Epithelial cell of proximal tubule (primary cell): ENCODE measurements around the gene TENM4. TPM values are rescaled to one million over a fixed set of nuclear protein-coding genes. Genes with fewer than 3 reads are reported as not detected.

Experiments used
- DNase-seq: peaks from one replicate; pipeline ENCODE4 v3.0.0-alpha.2; 2011; ENCODE audit warnings: low read depth
- H3K4me3 ChIP-seq: 2 replicates; pipeline ENCODE4 v1.5.1; 2011; ENCODE audit warnings: low read depth, mild to moderate bottlenecking, low read length
- total RNA-seq: library from RNA; depleted of rRNA; stranded (reverse); fragments of >200 nt; gene quantifications from 2 replicates; pipeline ENCODE4 v1.2.3, GENCODE V29; 2015
- TF ChIP-seq, protein P1 (sequence below): conservative IDR thresholded peaks from 2 replicates; pipeline ENCODE4 v1.5.1; 2012; ENCODE audit warnings: low read depth, mild to moderate bottlenecking, low read length

Gene TENM4
- total RNA-seq, 1 donor from 2014 or later, result 22.2 TPM

DNA sequence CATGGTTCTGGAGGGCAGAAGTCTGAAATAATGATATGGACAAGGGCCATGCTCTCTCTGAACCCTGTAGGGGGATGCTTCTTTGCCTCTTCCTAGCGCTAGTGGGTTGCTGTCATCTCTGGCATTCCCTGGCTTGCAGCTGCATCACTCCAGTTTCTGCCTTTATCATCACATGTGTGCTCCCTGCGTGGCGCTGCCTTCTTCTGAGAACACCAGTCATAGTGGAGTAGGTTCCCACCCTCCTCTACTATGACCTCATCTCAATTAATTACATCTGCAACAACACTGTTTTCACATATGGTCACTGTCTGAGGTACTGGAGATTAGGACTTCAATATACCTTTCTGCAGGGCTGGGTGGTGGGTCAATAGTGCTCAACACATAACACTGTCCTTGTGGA lies 463.8 kb downstream of the TENM4 start:
- TF ChIP-seq, protein P1, sequence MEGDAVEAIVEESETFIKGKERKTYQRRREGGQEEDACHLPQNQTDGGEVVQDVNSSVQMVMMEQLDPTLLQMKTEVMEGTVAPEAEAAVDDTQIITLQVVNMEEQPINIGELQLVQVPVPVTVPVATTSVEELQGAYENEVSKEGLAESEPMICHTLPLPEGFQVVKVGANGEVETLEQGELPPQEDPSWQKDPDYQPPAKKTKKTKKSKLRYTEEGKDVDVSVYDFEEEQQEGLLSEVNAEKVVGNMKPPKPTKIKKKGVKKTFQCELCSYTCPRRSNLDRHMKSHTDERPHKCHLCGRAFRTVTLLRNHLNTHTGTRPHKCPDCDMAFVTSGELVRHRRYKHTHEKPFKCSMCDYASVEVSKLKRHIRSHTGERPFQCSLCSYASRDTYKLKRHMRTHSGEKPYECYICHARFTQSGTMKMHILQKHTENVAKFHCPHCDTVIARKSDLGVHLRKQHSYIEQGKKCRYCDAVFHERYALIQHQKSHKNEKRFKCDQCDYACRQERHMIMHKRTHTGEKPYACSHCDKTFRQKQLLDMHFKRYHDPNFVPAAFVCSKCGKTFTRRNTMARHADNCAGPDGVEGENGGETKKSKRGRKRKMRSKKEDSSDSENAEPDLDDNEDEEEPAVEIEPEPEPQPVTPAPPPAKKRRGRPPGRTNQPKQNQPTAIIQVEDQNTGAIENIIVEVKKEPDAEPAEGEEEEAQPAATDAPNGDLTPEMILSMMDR, result no peak
- DNase-seq, result no peak
- H3K4me3 ChIP-seq, result no peak overlapping the region

DNA sequence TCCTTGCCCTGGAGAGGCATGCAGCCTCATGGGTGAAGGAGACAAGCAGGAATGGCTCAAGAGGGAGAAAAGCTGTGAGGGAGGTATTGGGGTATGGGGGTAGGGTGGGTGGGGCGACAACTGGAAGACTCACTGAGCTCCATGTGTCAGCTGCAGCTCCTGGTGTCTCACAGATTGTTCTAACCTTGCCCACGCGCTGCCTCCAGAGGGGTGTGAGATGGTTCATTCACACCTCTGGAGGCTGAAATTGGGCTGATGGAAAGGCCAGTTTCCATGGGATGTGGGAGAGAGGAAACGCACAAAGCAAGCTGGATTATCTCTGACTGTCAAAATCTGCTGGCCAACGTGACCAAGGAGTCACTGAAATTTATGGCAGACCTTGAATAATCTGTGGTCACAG lies 465.7 kb downstream of the TENM4 start:
- DNase-seq, result no peak
- TF ChIP-seq, protein P1, result no peak
- no peak overlapping the region for H3K4me3 ChIP-seq

DNA sequence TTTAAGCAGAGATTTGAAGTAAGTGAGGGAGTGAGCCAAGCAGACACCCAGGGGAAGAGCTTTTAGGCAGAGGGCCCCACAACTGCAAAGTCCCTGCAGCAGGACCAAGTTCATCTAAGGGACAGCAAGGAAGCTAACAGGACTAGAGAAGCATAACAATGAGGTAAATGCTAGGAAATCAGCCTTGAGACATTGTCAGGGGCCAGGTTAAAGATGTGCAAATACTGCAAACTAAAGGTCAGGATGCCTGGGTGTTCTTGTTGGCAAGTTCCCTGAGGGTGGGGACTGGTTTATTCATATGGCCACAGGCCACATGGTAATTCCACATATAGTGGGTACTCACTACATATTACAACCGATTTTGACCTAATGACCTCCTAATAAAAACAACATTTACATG lies 467.0 kb downstream of the TENM4 start:
- no peak overlapping the region for H3K4me3 ChIP-seq
- no peak for DNase-seq
- TF ChIP-seq, protein P1, result no peak

DNA sequence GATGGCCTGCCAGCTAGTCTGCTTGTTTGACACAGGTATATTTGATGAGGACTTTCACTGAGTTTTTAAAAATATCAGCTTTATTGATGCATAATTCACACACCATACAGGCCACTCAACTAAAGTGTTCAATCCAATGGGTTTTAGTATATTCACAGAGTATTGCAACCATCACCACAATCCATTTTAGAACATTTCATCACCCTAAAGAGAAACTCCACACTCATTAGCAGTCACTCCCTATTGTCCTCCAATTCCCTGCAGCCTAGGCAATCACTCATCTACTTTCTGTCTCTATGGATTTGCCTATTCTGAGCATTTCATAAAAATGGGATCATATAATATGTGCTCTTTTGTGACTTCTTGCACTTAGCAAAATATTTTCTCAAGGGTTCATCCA lies 468.2 kb downstream of the TENM4 start:
- H3K4me3 ChIP-seq, result no peak overlapping the region
- no peak for DNase-seq
- TF ChIP-seq, protein P1, result no peak

DNA sequence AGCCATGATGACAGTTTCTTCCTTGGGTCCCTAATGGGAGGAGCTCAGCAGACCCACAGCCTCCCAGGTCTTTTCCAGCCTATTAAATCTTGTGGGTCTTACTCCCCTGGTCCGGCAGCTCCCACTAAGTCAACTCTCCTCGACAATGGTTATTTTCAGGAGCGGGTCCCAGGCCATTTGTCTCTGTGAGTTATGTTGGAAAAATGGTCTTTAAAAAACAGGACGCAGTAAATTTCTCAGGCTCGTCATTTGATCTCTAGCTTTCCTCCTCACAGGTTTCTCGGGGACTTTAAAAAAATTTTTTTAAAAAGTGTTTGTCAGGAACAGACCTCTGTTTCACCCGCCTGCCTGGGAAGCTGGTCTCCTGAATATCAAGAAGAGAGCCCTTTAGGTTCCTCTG lies 468.7 kb downstream of the TENM4 start:
- H3K4me3 ChIP-seq, result no peak overlapping the region
- no peak for DNase-seq
- TF ChIP-seq, protein P1, result no peak

DNA sequence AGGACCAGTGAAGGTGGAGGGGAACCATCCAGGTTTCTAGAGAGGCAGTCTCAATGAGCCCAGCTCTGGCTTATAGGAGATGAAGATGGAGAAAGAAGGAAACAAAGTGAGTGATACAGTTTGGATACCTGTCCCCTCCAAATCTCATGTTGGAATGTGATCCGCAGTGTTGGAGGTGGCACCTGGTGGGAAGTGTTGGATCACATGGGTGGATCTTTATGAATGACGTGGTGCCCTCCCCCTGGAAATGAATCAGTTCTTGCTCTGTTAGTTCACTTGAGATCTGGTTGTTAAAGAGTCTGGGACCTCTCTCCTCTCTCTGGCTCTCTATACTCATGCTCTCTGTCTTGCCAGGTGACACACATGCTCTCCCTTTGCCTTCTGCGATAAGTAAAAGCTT lies 473.0 kb downstream of the TENM4 start:
- DNase-seq, result no peak
- H3K4me3 ChIP-seq, result no peak overlapping the region
- TF ChIP-seq, protein P1, result no peak

DNA sequence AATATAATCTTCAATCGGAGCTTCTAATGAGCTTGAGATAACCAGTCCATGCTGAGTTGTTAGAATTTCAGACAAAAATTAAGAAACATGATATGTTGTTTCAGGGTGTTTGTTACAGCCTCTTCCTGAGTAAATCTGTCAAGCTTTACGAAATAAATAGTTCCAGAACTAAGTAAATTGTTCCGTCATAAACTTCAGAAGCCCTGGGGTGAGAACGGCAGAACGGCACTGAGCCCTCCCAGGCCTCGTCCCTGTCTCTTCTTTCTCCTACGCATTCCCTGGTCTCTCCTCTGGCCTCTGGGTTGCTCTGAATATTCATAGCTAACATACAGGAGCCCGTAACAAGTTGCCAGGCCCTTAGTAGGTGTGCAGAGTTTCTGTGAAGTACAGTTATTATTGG lies 475.4 kb downstream of the TENM4 start:
- TF ChIP-seq, protein P1, result no peak
- no peak for DNase-seq
- H3K4me3 ChIP-seq, result no peak overlapping the region
